ENCODE data around the gene TMEM171.

DNA sequence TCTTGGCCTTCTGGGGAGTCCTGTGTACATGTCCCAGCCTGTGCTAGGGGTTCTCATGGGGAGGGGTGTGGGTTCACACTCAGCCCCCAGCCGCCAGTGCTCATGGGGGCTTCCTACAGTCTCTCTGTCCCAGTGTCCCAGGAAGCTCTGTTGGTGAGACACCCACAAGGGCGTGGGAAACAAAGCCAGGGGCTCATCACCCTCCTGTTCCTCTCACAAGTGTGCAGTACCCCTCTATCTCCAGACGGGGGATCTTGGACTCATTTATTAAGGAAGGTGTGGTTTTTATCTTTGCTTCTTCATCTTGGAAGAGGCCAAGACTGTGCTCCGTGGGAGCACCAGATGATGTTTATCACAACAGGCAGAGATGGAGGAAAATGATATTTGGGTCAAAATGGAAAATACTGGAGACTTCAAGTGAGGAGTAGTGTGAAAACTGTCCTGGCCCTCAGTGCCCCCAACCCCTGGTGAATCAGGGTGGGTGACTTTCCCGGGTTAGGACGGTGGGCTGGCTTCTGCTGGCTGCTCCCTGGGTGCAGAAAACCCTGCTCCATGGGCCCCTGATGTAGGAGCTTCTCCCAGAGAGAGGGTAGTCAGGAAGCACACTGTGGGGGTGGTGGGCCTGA, 15.2 kb downstream of the TMEM171 start:
- TF ChIP-seq, protein P1, sequence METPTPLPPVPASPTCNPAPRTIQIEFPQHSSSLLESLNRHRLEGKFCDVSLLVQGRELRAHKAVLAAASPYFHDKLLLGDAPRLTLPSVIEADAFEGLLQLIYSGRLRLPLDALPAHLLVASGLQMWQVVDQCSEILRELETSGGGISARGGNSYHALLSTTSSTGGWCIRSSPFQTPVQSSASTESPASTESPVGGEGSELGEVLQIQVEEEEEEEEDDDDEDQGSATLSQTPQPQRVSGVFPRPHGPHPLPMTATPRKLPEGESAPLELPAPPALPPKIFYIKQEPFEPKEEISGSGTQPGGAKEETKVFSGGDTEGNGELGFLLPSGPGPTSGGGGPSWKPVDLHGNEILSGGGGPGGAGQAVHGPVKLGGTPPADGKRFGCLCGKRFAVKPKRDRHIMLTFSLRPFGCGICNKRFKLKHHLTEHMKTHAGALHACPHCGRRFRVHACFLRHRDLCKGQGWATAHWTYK (CRISPR knock-in tag; IDR thresholded peaks at IDR 0.05) = no peak
- TF ChIP-seq ZNF766 (CRISPR knock-in tag; conservative IDR thresholded peaks at IDR 0.05) (no peak), TBP (optimal IDR thresholded peaks at IDR 0.05; ENCODE audit: low read depth, low read length) (no peak), ELF4 (CRISPR knock-in tag; IDR thresholded peaks at IDR 0.05) (no peak)
- TF ChIP-seq, protein P2, sequence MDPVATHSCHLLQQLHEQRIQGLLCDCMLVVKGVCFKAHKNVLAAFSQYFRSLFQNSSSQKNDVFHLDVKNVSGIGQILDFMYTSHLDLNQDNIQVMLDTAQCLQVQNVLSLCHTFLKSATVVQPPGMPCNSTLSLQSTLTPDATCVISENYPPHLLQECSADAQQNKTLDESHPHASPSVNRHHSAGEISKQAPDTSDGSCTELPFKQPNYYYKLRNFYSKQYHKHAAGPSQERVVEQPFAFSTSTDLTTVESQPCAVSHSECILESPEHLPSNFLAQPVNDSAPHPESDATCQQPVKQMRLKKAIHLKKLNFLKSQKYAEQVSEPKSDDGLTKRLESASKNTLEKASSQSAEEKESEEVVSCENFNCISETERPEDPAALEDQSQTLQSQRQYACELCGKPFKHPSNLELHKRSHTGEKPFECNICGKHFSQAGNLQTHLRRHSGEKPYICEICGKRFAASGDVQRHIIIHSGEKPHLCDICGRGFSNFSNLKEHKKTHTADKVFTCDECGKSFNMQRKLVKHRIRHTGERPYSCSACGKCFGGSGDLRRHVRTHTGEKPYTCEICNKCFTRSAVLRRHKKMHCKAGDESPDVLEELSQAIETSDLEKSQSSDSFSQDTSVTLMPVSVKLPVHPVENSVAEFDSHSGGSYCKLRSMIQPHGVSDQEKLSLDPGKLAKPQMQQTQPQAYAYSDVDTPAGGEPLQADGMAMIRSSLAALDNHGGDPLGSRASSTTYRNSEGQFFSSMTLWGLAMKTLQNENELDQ (CRISPR knock-in tag; IDR thresholded peaks at IDR 0.05; ENCODE audit: borderline replicate concordance) = no peak
